HG02885 (cell line): ENCODE data around the gene SMIM1.

Experiments
- ATAC-seq: cut with Tn5 transposase; IDR thresholded peaks from one replicate; pipeline ENCODE4 v1.9.1; 2021; ENCODE audit warnings: mild to moderate bottlenecking; ENCODE audit not compliant: unreplicated experiment, poor library complexity

The SMIM1 gene

DNA sequence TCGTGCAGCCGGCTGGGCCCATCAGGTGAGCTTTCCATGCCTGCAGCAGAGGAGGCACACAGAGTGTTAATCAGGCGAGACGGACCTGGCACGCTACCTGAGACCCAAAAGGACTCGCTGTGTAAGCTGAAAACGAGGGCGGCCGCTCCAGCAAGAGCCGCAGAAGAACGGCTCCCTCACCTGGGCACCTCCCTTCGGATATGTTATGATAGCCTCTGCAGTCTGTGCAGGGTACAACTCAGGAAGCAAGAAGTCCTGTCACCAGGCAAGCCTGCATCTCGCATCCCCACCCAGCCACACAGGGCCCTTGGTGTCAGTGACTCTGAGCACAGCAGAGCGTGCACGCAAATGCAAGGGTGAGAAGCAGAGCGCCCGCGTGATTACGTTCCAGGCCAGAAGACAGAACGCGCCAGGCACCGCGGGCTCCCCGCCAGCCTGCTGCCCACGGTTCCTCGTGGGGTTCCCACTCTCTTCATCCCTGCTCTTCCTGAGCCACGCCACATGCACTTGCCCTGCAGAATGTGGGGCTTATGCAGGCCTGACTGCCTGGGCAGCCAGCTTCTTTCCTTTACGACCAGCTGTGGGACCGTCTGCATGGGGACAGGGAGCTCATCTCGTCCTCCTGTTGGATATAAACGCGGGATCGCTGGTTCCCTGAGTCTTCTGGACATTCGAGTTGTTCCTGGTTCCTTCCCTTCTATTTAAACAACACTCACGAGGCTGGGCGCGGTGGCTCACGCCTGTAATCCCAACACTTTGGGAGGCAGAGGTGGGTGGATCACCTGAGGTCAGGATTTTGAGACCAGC lies 44.0 kb downstream of the SMIM1 start:
- no peak for ATAC-seq

GRCh38 chr1:3817138-3817740 lies 44.7 kb downstream of the SMIM1 start:
- ATAC-seq = no peak

GRCh38 chr1:3817821-3818597 lies 45.5 kb downstream of the SMIM1 start:
- no peak for ATAC-seq

DNA sequence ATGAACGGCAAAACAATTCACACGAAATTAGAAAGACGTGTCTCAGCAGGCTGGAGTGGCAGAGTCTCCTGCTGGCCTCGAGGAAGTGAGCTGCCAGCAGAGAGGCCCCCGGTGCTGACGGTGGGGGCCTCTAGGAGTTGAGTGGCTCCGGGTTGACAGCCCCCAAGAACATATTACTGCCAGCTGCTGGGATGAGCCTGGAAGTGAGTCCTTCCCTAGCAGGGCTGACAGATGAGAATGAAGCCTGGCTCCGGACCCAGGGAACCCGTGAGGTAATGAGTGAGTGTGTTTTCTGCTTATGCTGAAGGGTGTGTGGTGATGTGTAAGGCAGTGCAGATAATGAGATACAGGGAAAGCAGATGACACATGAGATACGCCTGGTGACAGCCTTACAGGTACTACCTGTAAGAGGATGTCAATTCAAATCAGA lies 47.2 kb downstream of the SMIM1 start:
- ATAC-seq = no peak

DNA sequence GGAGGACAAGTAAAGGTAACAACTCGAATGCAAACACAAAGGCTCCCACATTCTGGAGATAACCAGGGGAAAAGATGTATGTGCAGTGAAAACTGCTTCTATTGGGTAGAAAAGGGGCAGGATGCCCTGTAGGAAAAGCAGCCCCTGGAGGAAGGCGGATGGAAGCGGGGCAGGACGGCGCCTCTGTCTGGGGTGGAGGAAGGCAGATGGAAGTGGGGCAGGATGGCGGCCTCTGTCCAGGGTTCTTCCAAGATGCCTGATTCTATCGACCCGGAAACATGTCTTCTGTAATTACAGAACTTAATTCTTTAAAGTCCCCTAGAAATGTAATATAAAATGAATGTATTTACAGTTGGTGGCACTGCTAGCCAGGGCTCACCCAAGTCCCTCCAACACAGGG lies 47.8 kb downstream of the SMIM1 start:
- ATAC-seq = no peak

GRCh38 chr1:3821004-3821403 lies 48.5 kb downstream of the SMIM1 start:
- no peak for ATAC-seq

DNA sequence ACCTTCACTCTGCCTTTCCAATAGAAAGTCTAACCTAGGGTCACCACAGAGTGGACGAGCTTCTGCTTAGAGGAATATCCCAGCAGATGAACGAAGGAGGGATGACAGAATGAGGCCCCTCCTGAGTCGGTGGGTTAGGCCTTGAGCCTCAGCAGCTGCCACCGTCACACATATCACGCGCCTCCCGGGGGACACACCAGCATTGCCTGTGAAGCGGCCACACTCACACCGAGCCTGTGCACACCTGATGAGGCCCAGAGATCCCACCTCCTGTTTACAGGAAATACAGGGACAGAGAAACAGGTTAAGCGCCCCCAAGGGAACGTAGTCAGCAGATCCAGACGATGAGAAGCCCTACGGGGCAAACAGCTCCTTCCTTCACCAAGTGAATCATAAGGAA lies 48.9 kb downstream of the SMIM1 start:
- ATAC-seq = no peak

GRCh38 chr1:3821908-3822307 lies 49.4 kb downstream of the SMIM1 start:
- ATAC-seq = no peak

DNA sequence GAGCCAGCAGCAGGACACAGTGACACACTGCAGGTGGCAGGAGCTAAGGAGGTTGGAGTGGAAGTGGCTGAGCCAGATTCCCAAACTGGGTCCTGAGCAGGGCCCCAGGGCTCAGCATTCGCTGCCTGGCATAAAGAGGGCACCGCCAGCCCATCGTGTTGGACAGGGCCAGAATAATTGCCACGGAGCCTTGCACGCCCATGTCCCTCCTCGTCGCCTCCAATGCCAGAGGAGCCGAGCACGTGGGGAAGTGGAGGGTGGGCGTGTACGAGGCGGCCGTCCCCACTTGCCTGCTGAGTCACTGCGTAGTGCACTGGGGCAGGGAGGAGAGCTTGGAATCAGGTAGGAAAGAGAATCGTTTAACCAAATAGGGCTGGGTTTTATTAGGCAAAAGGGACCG lies 49.9 kb downstream of the SMIM1 start:
- no peak for ATAC-seq

GRCh38 chr1:3824650-3825049 lies 52.1 kb downstream of the SMIM1 start:
- ATAC-seq = no peak

DNA sequence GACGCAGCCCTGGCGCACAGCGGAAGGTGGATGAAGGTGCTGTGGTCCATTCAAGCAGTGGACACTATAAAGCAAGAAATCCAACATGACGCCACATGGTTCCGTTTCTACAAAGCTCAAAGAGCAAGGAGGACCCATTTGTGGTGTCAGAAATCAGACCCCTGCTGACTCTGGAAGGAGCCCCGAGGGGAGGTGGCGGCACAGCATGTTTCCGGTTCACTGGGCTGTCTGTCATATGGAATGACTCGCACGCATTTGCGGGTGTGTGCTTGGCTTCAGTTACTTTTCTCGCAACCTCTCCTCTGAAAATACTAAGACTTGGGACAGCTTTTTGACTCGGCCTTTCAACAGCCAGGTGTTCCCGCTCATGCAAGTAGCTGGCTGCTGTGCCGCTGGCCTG lies 52.8 kb downstream of the SMIM1 start:
- ATAC-seq = no peak
